IMR-90 (cell line): ENCODE results near the gene HSPG2.
"Not testable (repeated sequence)": the region's sequence is repeated elsewhere in the genome, so short reads cannot be mapped to it uniquely, and the experiment has no call there.

Experiments
- BHLHE40 ChIP-seq: fragments of 150-350 bp; IDR thresholded peaks from 2 replicates; pipeline ENCODE4 v1.6.1; 2016; ENCODE audit warnings: mild to moderate bottlenecking, low read depth, low read length
- CEBPB ChIP-seq: IDR thresholded peaks from 2 replicates; pipeline ENCODE4 v1.6.1; 2012; ENCODE audit warnings: low read depth, low read length, improper control_type of control experiment
- CHD1 ChIP-seq: IDR thresholded peaks from 2 replicates; pipeline ENCODE4 v1.6.1; 2012; ENCODE audit warnings: low read depth, low read length, improper control_type of control experiment
- FOS ChIP-seq: fragments of 150-350 bp; IDR thresholded peaks from 2 replicates; pipeline ENCODE4 v1.6.1; 2016; ENCODE audit warnings: low read depth, low read length
- MAFK ChIP-seq: IDR thresholded peaks from 2 replicates; pipeline ENCODE4 v1.6.1; 2012; ENCODE audit warnings: low read depth, low read length, improper control_type of control experiment
- MAZ ChIP-seq: IDR thresholded peaks from 2 replicates; pipeline ENCODE4 v1.6.1; 2012; ENCODE audit warnings: low read depth, mild to moderate bottlenecking, low read length, improper control_type of control experiment, moderate library complexity, borderline replicate concordance
- NFE2L2 ChIP-seq: fragments of 150-350 bp; IDR thresholded peaks from 2 replicates; pipeline ENCODE4 v1.6.1; 2016; ENCODE audit warnings: low read depth, mild to moderate bottlenecking, low read length
- POLR2A ChIP-seq: IDR thresholded peaks from 2 replicates; pipeline ENCODE4 v1.6.1; 2012; ENCODE audit warnings: mild to moderate bottlenecking, low read depth, low read length
- RAD21 ChIP-seq: IDR thresholded peaks from 2 replicates; pipeline ENCODE4 v1.6.1; 2012; ENCODE audit warnings: low read length, improper control_type of control experiment
- RCOR1 ChIP-seq: IDR thresholded peaks from 2 replicates; pipeline ENCODE4 v1.6.1; 2012; ENCODE audit warnings: mild to moderate bottlenecking, low read length, improper control_type of control experiment; ENCODE audit not compliant: insufficient replicate concordance
- RFX5 ChIP-seq: IDR thresholded peaks from 2 replicates; pipeline ENCODE4 v1.8.0; 2012; ENCODE audit warnings: low read depth, mild to moderate bottlenecking, low read length, moderate library complexity
- SMC3 ChIP-seq: fragments of 150-350 bp; IDR thresholded peaks from 2 replicates; pipeline ENCODE4 v1.6.1; 2016; ENCODE audit warnings: low read depth, mild to moderate bottlenecking, antibody characterized with exemption, low read length, moderate library complexity
- TF ChIP-seq, protein P1 (sequence below): conservative IDR thresholded peaks from 2 replicates; pipeline ENCODE4 v1.5.1; 2012; ENCODE audit warnings: mild to moderate bottlenecking, low read depth, low read length, improper control_type of control experiment
- TF ChIP-seq, protein P2 (sequence below): fragments of 150-350 bp; IDR thresholded peaks from 2 replicates; pipeline ENCODE4 v1.6.1; 2016; ENCODE audit warnings: low read depth, mild to moderate bottlenecking, low read length, moderate library complexity, borderline replicate concordance

DNA sequence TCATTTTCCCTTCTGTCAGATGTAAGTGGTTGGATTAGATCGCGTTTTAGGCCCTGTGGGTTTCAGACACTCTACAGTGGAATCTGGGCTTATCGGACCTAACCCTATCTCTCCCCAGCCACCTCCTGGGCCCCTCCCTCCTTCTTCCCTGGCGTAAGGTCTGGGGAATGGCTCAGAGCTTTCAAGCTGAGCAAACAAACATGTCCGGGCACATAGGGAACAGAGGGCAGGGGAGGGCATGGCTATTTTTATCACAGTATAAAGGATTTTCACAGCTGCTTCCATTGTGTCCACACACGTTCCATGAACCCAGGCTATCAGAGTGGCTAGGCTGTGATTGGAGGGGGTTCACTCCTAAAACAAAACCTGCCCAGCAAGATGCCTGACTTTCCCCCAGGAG is 37.6 kb upstream of the HSPG2 start:
- TF ChIP-seq POLR2A, CEBPB, NFE2L2, BHLHE40, FOS, RAD21, SMC3, MAZ, RFX5, RCOR1, CHD1, MAFK: not testable (repeated sequence)
- TF ChIP-seq, protein P1, sequence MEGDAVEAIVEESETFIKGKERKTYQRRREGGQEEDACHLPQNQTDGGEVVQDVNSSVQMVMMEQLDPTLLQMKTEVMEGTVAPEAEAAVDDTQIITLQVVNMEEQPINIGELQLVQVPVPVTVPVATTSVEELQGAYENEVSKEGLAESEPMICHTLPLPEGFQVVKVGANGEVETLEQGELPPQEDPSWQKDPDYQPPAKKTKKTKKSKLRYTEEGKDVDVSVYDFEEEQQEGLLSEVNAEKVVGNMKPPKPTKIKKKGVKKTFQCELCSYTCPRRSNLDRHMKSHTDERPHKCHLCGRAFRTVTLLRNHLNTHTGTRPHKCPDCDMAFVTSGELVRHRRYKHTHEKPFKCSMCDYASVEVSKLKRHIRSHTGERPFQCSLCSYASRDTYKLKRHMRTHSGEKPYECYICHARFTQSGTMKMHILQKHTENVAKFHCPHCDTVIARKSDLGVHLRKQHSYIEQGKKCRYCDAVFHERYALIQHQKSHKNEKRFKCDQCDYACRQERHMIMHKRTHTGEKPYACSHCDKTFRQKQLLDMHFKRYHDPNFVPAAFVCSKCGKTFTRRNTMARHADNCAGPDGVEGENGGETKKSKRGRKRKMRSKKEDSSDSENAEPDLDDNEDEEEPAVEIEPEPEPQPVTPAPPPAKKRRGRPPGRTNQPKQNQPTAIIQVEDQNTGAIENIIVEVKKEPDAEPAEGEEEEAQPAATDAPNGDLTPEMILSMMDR = not testable (repeated sequence)
- TF ChIP-seq, protein P2, sequence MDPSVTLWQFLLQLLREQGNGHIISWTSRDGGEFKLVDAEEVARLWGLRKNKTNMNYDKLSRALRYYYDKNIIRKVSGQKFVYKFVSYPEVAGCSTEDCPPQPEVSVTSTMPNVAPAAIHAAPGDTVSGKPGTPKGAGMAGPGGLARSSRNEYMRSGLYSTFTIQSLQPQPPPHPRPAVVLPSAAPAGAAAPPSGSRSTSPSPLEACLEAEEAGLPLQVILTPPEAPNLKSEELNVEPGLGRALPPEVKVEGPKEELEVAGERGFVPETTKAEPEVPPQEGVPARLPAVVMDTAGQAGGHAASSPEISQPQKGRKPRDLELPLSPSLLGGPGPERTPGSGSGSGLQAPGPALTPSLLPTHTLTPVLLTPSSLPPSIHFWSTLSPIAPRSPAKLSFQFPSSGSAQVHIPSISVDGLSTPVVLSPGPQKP = not testable (repeated sequence)
